CD4-positive, alpha-beta T cell (primary cell): ENCODE results near the gene RAB8A. TPM values are rescaled to one million over a fixed set of nuclear protein-coding genes. Genes with fewer than 3 reads are reported as not detected.

Source experiments
- ATAC-seq: fragments of 200-7000 bp; cut with Tn5 transposase; one replicate; pipeline ENCODE4 v1.10.0; 2022; ENCODE audit warnings: mild to moderate bottlenecking; ENCODE audit not compliant: poor library complexity
- CTCF ChIA-PET: fragments of 350-600 bp; sonication (Branson Sonifier 250); formaldehyde crosslinking; loops from one replicate; lab custom pipeline; 2021; ENCODE audit warnings: antibody characterized with exemption, inconsistent platforms; lab: Charles Lee
- POLR2A ChIA-PET: fragments of 350-600 bp; sonication (Branson Sonifier 250); formaldehyde crosslinking; loops from one replicate; lab custom pipeline; 2021; ENCODE audit warnings: antibody characterized with exemption, inconsistent platforms; lab: Charles Lee
- DNase-seq, 14 experiments: peaks; one replicate each; pipeline ENCODE4 v3.0.0-alpha.2; 2013 to 2020; ENCODE audit warnings: mixed read lengths in 2 of 14
- H3K27ac ChIP-seq, 2 donors: one replicate each; pipeline versions ENCODE4 v1.5.1 to v1.7.0; 2013; ENCODE audit warnings: low read length in 2 of 2, low read depth in 1 of 2, mild to moderate bottlenecking in 1 of 2
- H3K27me3 ChIP-seq, 2 experiments: 1 replicate in 1 of 2; 2 replicates in 1 of 2; pipeline versions ENCODE4 v1.6.1 to v1.7.0; 2013; ENCODE audit warnings: low read length in 2 of 2, control low read depth in 1 of 2, mild to moderate bottlenecking in 1 of 2, moderate library complexity in 1 of 2; ENCODE audit not compliant: insufficient read depth in 2 of 2, control insufficient read depth in 1 of 2
- H3K36me3 ChIP-seq: one replicate; pipeline ENCODE4 v1.6.1; 2013; ENCODE audit warnings: low read length, control low read depth; ENCODE audit not compliant: insufficient read depth
- H3K4me1 ChIP-seq: one replicate; pipeline ENCODE4 v1.6.1; 2013; ENCODE audit warnings: low read length, control low read depth; ENCODE audit not compliant: insufficient read depth
- H3K4me3 ChIP-seq: one replicate; pipeline ENCODE4 v1.5.1; 2013; ENCODE audit warnings: mild to moderate bottlenecking, low read length, moderate library complexity
- H3K9me3 ChIP-seq, 2 experiments: 1 replicate in 1 of 2; 2 replicates in 1 of 2; pipeline versions ENCODE4 v1.6.1 to v1.7.0; 2013; ENCODE audit warnings: low read length in 2 of 2, mild to moderate bottlenecking in 2 of 2, control low read depth in 1 of 2, moderate library complexity in 1 of 2; ENCODE audit not compliant: control insufficient read depth in 1 of 2, insufficient read depth in 1 of 2
- H3K27ac Mint-ChIP-seq: one replicate; pipeline ENCODE4 v1.8.0; 2020; ENCODE audit warnings: mixed read lengths
- H3K27me3 Mint-ChIP-seq: one replicate; pipeline ENCODE4 v1.8.0; 2021; ENCODE audit warnings: mixed read lengths
- H3K36me3 Mint-ChIP-seq: one replicate; pipeline ENCODE4 v1.8.0; 2021; ENCODE audit warnings: low read depth, mixed read lengths
- H3K4me1 Mint-ChIP-seq: one replicate; pipeline ENCODE4 v1.8.0; 2021; ENCODE audit warnings: low read depth, mixed read lengths
- H3K4me3 Mint-ChIP-seq: one replicate; pipeline ENCODE4 v1.8.0; 2020; ENCODE audit warnings: mild to moderate bottlenecking, mixed read lengths
- H3K9me3 Mint-ChIP-seq: one replicate; pipeline ENCODE4 v1.8.0; 2020; ENCODE audit warnings: mixed read lengths
- CTCF ChIP-seq: fragments of 200-600 bp; IDR thresholded peaks from one replicate; pipeline ENCODE4 v1.8.0; 2022; ENCODE audit warnings: antibody characterized with exemption, mild to moderate bottlenecking
- intact Hi-C, 2 experiments: fragments of 100-400 bp; cut with DNase I in 1 of 2; cut with micrococcal nuclease in 1 of 2; formaldehyde crosslinking; loops; one replicate each; pipeline versions ENCODE4 v1.15.1 to v1.9.0; 2023 to 2025; cut with DNase I, micrococcal nuclease
- total RNA-seq, 174 experiments: library from RNA in 2 of 174; stranded (reverse) in 2 of 174; gene quantifications; one replicate each; pipeline ENCODE4 v1.2.3 and lab custom pipeline; 2021 to 2026

Gene RAB8A
- total RNA-seq, 2 experiments from 2014 or later, result 74.9 to 79.0 TPM

GRCh38 chr19:16160445-16160942 is 48.8 kb downstream of the RAB8A start:
- Histone ChIP-seq H3K27me3 (no peaks in the 10 kb centered on the region), H3K9me3 (no peaks in the 10 kb centered on the region), H3K4me3 (no peak overlapping the region), H3K4me1 (peaks cover 5% of the 10 kb centered on the region), H3K27ac (no peak overlapping the region), H3K36me3 (peaks cover 20% of the 10 kb centered on the region)
- peaks cover 27% of the 10 kb centered on the region for H3K36me3 Mint-ChIP-seq
- no peaks in the 10 kb centered on the region for H3K27me3 Mint-ChIP-seq
- no peak overlapping the region for H3K27ac Mint-ChIP-seq
- H3K4me3 Mint-ChIP-seq, result no peak overlapping the region
- TF ChIP-seq CTCF, result no peak
- intact Hi-C loops, result no loop called here
- H3K4me1 Mint-ChIP-seq, result no peaks in the 10 kb centered on the region
- ChIA-PET POLR2A (no interaction called here), CTCF (no interaction called here)
- H3K9me3 Mint-ChIP-seq, result no peaks in the 10 kb centered on the region
- ATAC-seq (no peak), DNase-seq (no peak)

GRCh38 chr19:16160943-16161560 is 49.4 kb downstream of the RAB8A start:
- Histone ChIP-seq H3K9me3 (no peaks in the 10 kb centered on the region), H3K4me3 (no peak overlapping the region), H3K27me3 (no peaks in the 10 kb centered on the region), H3K27ac (no peak overlapping the region), H3K36me3 (peaks cover 15% of the 10 kb centered on the region), H3K4me1 (peaks cover 5% of the 10 kb centered on the region)
- intact Hi-C loops, result no loop called here
- H3K9me3 Mint-ChIP-seq, result no peaks in the 10 kb centered on the region
- H3K27ac Mint-ChIP-seq, result no peak overlapping the region
- H3K36me3 Mint-ChIP-seq, result peaks cover 22% of the 10 kb centered on the region
- DNase-seq (no peak), ATAC-seq (no peak)
- ChIA-PET POLR2A (interaction anchor here (1.2 kb wide), 1 partner anchor 24 kb away, joined by 4 read pairs; the partner anchor contains the start of gene FAM32A), CTCF (no interaction called here)
- no peaks in the 10 kb centered on the region for H3K4me1 Mint-ChIP-seq
- H3K27me3 Mint-ChIP-seq, result no peaks in the 10 kb centered on the region
- no peak overlapping the region for H3K4me3 Mint-ChIP-seq
- TF ChIP-seq CTCF, result no peak

GRCh38 chr19:16161840-16162239 is 50.2 kb downstream of the RAB8A start:
- no peak overlapping the region for H3K27ac Mint-ChIP-seq
- no peaks in the 10 kb centered on the region for H3K27me3 ChIP-seq
- no peak overlapping the region for H3K4me3 ChIP-seq
- no peaks in the 10 kb centered on the region for H3K9me3 Mint-ChIP-seq
- peaks cover 5% of the 10 kb centered on the region for H3K4me1 ChIP-seq
- no peak for ATAC-seq
- intact Hi-C loops, result no loop called here
- H3K4me3 Mint-ChIP-seq, result no peak overlapping the region
- ChIA-PET POLR2A (interaction anchor here (1.2 kb wide), 1 partner anchor 23 kb away, joined by 4 read pairs; the partner anchor contains the start of gene FAM32A), CTCF (no interaction called here)
- H3K27ac ChIP-seq, result no peak overlapping the region
- DNase-seq, result no peak
- peaks cover 11% of the 10 kb centered on the region for H3K36me3 ChIP-seq
- H3K4me1 Mint-ChIP-seq, result no peaks in the 10 kb centered on the region
- peaks cover 14% of the 10 kb centered on the region for H3K36me3 Mint-ChIP-seq
- TF ChIP-seq CTCF, result no peak
- no peaks in the 10 kb centered on the region for H3K27me3 Mint-ChIP-seq
- no peaks in the 10 kb centered on the region for H3K9me3 ChIP-seq
